GM21515 (cell line): ENCODE data around the gene ABHD8.

Experiments used
- ATAC-seq: cut with Tn5 transposase; IDR thresholded peaks from one replicate; pipeline ENCODE4 v1.9.1; 2021; ENCODE audit not compliant: unreplicated experiment

ABHD8 gene

DNA sequence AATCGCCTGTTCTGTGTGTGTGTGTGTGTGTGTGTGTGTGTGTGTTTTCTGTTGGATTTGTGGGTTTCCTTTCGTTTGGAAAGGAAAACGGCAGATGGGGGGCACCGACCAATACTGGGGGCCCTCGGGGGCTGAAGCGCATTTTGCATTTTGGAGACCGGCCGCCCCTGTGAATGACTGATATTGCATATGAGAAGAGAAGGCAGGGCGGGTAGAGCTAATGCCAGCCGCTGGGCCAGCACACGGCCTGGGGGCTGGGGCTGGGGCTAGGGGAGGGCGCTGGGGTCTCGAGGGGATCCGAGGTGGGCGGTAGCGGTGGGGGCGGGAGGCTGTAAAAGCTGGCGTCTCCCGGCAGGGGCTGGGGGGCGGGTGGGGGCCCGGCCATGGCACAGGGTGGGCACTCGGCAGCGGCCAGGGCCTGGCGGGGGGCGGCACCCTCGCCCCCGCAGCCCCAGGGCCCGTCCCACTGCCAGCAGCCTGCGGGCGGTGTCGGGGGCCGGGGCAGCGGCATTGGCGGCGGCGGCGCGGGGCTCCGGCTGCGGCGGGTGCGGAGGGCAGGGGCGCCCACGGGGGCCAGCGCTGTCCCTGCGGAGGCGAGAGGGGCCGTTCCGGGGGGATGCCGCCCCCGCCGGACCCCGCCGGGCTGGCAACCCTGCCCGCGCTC lies 20.2 kb upstream of the ABHD8 start:
- no peak for ATAC-seq

DNA sequence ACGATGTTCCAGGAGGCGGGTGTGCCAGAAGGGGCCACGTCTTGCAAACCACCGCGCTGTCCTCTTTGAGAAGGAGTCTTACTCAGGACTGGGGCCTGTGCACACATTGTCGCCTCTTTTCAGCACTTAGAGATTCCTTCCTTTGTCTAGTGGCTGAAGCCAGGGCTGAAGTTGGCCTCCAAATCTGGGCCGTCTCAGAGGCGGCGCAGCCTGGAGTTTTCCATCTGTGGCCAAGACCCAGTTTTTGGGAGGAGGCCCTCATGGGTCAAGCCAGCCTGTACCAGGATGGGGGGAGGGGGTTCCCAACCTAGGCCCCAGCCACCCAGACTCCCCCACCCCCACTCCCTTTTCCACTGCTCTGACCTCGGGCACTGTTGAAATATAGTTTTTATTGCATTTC lies 19.6 kb upstream of the ABHD8 start:
- no peak for ATAC-seq

GRCh38 chr19:17321655-17322489 lies 18.6 kb upstream of the ABHD8 start:
- ATAC-seq = no peak

DNA sequence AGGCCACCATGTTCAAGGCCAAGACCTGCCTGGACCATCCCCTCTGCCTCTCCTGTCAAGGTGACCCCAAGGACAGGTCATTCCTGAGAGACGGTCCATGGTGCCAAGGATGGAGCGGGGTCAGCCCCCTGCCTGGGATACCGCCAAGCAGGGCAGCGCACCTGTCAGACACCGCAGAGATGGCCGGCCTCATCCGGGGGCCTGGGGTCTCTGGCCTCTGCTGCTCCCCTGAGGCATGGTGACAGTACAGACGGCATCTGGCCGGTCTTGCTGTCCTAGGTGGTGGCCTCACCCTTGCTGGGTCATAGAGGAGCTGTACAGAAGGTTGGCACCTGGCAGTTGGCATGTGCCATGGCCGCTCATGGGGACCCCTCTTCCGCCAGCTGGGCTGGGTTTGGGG lies 17.2 kb upstream of the ABHD8 start:
- ATAC-seq = no peak

- ATAC-seq = no peak
Measured at GRCh38 chr19:17319473-17320238, 16.4 kb upstream of the ABHD8 start.

DNA sequence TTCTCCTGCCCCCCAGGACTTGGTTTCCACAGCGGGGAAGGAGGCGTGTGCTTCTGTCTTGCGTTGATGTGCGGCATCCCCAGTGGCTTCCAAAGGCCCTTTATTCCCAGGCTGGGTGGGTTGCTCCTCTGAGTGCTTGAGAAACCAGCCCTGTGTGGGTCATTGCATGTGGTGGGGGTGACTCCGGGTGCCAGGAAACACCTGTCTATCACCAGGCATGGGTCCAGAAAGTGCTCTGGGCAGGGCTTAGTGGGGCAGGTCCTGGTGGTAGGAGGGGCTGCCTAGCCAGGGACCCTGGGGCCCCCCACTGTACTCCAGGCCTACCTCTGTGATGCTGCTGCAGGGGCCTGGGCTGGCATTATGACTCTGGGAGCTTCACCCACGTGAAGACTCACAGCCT lies 15.7 kb upstream of the ABHD8 start:
- no peak for ATAC-seq

GRCh38 chr19:17314007-17314593 lies 10.9 kb upstream of the ABHD8 start:
- ATAC-seq = no peak

- ATAC-seq = no peak
Measured at GRCh38 chr19:17312189-17313113, 9.2 kb upstream of the ABHD8 start.

DNA sequence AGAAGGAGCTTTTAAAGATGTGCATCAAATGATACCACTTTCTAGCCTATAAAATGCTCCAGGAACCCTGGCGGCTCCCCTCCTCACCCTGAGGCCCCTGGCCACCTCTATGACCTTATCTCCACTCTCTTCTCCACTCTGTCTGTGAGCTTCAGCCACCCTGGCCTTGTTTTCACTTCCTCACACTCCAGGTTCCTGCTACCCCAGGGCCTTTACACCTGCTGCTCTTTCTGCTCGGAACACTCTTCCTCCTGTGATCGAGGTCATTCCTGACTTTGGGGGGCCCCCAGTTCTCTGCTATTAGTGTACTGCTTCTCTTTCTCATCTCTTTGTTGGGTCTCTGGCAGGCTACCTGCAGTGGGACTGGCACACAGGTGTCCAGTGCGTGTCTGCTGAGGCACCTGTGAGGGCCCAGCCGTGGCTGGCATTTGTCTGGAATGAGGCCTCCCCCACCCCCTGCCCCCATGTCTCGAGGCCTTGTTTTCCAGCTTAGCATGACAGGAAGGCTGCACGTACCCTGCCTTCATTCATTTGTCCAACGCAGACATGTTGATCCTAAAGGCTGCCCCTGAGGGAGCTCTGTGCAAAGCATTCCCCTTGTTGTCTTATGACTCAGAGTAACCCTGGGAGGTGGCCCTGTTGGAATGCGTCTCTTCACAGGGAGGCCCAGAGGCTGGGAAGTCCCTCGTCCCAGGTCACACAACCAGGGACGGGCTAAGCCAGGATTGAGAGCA lies 8.4 kb upstream of the ABHD8 start:
- ATAC-seq = no peak

DNA sequence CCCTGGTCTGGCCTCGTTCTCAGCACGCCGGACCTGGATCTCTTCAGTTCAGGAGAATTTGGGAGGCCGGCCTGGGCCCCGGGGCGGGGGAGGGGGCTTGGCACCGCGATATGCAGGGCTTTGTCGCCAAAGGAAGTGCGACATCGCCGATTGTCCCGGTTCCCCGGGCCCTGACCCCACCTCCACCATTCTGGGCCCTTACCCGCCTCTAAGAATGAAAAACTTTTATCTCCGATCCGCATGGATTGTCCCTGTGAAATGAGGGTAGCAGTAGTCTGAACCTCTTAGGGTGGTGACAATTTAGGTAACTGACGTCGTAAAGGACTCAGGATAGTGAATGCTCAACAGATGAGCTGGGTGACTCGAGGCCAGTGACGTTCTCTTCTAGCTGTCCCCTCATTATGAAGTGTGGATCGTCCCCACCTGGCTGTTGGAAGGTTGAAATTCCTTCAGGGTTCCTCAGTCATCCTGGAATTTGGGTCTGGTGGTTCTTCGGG lies 6.8 kb upstream of the ABHD8 start:
- ATAC-seq = no peak

DNA sequence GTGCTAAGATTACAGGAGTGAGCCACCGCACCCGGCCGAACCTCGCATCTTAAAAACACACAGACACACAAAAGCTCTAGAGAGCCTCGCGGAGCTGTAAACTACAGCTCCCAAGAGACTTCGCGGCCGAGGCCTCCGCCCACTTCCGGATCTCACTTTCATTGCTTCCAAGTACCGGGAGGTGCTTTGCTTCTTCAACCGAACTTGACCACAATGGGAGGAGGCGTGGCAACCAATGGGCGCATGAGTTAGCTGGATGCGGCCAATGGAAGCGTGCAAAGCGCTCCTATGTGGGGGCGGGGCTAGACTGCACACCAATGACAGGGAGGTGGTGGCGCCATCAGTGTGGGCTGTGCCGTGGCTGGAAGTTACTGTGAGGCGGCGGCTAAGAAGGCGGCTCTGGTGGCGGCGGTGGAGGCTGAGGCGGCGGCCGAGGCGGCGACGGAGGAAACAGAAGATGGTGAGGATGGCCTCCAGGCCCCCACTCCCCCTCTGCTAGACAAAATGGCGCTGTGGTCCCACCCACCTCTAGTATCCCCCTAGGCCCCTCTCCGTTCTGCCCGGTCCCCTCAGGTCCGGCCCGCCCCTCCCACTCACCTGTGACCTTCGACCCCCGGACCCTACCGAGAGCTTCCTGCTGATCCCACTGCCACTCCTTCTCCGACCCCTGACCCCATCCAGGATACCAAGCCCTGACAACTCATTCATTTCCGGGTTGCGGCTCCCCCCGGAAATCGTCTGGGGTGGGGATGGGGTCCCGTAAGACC lies 6.2 kb upstream of the ABHD8 start, which contains the start of gene DDA1:
TSS of gene DDA1 (plus strand) at position 366 of the 767 bp plus-strand sequence. CDS start at position 458, 92 bp downstream.
- ATAC-seq = peak; percentile 50

DNA sequence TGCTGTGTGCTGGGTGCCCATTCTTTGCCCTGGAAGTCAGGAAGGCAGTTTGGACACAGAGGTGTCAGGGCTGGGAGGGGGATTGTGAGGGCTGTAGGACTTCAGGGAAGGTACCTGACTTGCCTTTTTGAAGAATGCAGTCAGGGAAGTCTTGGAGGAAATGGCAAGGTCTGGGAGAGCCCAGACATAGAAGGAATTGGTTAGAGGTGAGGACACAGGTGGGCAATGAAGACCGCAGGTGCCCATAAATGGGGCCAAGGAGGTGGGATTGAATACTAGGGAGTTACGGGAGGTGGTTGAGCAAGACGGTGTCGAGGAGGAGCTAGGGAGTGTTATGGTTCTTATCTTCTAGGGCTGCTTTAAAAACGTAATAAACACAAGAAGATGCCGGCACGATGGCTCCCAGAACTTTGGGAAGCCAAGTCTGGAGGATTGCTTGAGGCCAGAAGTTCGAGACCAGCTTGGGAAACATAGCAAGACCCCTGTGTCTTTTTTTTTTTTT lies 4.7 kb upstream of the ABHD8 start:
- no peak for ATAC-seq

GRCh38 chr19:17306285-17306714 lies 3.1 kb upstream of the ABHD8 start:
- no peak for ATAC-seq

DNA sequence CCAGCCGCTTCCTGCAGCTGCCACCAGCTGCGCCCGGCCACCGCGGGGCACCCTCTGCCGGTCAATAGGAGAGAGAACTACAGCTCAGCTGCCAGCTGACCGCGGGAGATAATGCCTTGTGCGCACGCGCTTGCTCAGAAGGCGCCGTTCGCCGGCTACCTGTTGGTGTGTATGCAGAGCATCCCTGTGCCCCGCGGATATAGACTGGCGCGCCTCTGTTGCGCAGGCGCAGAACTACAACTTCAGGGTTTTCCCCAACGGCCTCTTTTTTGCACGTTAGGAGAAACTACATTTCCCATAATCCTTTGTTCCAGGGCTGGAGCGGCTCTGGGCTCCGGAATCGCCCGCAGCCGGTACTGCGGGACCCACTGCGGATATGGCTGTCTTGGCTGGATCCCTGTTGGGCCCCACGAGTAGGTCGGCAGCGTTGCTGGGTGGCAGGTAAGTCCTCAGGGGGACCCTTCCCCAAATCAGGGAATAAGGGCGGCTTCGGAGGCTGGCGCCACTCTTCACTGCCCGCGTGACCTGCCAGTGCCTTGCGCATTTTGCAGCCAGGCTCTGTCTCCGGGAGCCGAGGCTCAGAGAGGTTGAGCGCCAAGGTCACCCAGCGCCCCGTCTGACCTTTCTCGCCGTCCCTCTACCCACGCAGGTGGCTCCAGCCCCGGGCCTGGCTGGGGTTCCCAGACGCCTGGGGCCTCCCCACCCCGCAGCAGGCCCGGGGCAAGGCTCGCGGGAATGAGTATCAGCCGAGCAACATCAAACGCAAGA lies 2.5 kb upstream of the ABHD8 start, which contains the start of gene MRPL34:
TSS of gene MRPL34 (plus strand) at position 356 of the 768 bp plus-strand sequence. CDS start at position 377, 21 bp downstream.
- peak; percentile 53 for ATAC-seq

- ATAC-seq = no peak
Measured at GRCh38 chr19:17305216-17305516, 1.9 kb upstream of the ABHD8 start.

- no peak for ATAC-seq
Measured at GRCh38 chr19:17304386-17305215, 1.4 kb upstream of the ABHD8 start.

DNA sequence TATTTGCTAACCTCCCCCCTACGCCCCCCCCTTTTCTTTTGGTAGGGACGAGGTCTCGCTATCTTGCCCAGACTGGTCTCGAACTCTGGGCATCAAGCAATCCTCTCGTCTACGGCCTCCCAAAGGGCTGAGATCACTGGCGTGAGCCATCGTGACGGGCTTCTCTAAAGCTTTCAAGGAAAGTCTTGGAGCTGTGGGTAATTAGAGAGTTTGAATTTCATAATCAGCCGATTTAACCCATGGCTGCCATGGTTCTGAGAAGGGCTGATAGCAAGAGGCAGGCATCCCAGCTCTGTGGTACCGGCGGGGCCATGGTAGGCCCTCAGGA lies 679 bp upstream of the ABHD8 start:
- ATAC-seq = no peak
